DMS 273 treated with DMSO at 0.1 percent for 48 hours (cell line): ENCODE data around the gene GNA12.
"Not testable (repeated sequence)": the region's sequence is repeated elsewhere in the genome, so short reads cannot be mapped to it uniquely, and the experiment has no call there.

Experiments used
- DNase-seq: peaks from one replicate; lab custom pipeline; 2025; lab: John Stamatoyannopoulos, UW

The GNA12 gene

DNA sequence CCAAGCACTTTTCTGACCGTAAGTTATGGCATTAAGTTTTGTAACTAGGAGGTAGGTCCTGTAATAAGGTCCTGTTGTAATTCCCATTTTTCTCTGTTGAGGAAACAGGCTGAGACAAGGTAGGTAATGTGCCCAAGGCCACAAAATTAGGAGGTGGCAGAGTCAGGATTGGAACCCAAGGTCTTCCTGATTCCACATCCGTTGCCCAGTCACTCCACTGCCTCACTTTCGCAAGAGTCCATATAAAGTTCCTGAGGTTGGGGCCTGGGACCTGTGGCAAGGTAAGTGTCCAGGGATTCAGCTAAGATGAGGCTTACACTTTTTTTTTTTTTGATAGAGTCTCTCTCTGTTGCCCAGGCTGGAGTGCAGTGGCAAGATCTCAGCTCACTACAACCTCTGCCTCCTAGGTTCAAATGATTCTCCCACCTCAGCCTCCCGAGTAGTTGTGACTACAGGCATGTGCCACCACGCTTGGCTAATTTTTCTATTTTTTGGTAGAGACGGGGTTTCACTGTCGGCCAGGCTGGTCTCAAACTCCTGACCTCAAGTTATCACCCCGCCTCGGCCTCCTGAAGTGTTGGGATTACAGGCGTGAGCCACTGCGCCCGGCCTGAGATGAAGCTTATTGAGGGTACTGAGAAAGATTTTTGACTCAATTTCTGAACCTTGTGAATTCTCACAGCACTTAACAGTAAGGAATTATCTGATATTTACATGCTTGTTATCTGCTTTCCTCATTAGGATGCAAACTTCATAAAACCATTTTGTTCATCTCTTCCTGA, 20.3 kb upstream of the GNA12 start:
- DNase-seq: no peak

- DNase-seq: no peak
These were observed 19.5 kb upstream of the GNA12 start for GRCh38 chr7:2863461-2864066.

DNA sequence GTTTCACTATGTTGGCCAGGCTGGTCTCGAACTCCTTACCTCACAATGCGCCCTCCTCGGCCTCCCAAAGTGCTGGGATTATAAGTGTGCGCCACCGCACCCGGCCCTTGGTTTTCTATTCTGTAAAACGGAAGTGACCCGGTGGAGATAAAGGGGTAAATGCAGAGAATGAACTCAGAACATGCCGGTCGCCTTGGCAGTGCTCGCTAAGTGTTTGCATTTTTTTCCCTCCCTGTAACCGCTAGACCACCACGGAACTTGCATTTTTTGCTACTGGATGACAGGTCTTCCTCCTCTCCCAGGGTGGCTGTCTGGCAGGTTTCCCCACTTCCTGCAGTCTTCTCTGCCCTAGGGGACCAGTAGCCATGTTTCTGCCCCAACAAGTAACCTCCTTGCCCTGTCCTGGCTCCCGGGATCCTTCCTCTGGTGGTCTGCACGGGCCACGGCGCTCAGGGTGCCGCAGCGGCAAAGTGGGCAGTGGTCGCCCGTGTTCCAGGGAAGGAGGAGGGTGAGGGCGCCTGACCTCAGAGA, 18.8 kb upstream of the GNA12 start:
- DNase-seq: no peak

DNA sequence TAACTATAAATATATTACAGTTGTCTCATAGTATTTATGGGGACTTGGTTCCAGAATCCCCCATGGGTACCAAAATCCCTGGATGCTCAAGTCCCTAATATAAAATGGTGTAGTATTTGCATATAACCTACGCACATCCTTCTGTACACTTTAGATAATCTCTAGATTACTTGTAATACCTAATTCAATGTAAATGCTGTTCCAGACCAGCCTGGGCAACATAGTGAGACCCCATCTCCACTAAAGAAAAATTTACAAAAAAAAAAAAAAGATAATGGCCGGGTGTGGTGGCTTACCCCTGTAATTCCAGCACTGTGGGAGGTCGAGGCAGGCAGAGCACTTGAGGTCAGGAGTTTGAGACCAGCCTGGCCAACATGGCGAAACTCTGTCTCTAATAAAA, 17.4 kb upstream of the GNA12 start:
- no peak for DNase-seq

DNA sequence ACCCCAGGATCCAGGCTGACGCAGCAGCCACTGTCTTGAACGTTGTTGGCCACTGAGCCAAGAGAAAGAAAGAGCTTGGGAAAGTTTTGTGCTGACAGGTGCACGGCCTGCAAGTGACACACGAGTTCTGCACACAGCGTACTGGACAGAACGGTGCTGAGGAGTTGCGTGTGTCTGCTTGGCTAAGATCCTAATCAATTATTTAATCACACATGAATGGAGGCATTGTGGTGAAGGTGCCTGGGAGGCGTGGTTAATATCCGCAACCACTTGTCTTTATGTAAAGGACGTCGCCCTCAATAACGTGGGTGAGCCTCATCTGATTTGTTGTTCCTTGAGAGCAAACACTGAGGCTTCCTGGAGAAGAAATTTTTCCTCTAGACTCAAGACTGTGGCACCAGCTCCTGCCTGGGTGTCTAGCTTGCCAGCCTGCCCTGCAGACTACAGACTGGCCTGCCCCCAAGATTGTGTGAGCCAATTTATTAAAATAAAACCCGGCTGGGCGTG, 16.6 kb upstream of the GNA12 start:
- no peak for DNase-seq

DNA sequence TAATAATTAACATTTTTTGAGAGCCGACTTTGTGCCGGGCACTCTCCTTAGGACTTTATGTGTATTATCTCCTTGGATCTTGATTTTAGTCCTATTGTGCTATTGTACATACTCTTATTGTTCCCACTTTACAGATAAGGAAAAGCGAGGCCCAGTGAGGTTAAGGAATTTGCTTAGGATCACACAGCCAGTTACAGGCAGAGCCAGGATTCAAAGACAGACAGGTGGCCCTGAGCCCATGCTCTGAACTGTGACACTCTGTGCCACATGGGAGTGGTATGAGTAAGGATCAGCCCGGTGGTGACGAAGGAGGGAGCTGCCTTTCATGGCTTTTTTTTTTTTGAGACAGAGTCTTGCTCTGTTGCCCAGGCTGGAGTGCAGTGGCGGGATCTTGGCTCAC, 15.8 kb upstream of the GNA12 start:
- no peak for DNase-seq

- no peak for DNase-seq
These were observed 14.5 kb upstream of the GNA12 start for GRCh38 chr7:2858621-2859020.

DNA sequence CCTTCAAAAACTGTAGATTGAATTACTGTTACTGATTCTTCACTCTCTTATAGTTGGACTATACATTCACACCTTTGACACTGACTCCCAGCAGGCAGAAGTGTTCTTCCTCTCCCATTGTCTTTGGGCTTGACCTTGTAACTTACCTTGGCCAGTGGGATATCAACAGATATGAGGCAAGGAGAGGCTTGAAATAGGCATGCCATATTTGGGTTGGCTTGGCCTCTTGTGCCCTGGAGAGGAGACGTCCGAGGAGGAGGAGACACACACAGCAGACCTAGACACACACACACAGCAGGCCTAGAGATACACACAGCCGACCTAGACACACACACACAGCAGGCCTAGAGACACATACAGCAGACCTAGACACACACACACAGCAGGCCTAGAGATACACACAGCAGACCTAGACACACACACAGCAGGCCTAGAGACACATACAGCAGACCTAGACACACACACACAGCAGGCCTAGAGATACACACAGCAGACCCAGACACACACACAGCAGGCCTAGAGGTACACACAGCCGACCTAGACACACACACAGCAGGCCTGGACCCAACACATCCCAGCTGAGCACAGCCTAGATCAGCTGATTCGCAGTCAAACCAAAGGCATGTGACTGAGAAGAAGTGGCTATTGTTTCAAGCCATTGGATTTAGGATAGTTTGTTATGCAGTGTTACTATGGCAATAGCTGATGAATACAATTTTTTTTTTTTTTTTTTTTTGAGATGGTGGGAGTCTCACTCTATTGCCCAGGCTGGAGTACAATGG, 12.5 kb upstream of the GNA12 start:
- DNase-seq: no peak

DNA sequence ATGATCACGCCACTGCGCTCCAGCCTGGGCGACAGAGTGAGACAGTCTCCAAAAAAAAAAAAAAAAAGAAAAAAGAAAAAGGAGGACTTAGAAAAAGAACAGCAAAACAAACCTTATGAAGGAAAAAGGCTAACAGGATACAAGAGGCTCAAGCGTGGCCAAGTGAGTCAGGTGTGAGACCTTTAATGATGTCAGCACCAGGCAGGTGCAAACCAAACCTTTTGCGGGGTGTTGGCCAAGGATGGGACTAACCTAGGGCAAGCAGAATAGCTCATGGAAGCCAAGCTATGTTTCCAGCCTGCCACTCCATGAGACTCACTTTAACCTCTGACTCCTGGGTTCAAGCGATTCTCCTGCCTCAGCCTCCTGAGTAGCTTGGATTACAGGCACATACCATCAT, 11.3 kb upstream of the GNA12 start:
- no peak for DNase-seq

DNA sequence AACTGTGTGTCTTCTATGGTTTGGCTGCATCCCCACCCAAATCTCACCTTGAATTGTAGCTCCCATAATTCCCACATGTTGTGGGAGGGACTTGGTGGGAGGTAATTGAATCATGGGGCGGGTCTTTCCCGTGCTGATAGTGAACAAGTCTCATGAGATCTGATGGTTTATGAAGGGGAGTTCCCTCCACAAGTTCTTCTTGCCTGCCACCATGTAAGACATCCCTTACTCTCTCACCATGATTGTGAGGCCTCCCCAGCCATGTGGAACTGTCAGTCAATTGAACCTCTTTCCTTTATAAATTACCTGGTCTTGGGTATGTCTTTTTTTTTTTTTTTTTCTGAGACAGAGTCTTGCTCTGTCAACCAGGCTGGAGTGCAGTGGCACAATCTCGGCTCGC, 9.4 kb upstream of the GNA12 start:
- not testable (repeated sequence) for DNase-seq

DNA sequence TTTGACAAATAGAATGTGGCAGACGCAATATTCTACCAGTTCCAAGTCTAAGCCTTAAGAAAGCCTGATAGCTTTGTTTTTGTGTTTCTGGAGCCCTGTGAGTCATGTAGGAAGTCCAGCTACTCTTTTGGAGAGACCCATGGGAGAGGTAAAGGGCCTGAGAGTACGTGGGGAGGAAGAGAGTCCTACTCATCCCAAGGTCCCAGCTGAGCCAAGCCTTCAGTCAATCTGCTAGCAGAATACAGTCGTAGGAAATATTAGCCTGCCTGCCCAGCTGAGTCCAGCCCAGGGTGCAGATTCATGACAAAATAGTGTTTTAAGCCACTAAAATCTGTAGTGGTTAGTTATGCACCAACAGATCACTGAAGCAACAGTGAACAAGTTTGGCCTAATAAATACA, 9.0 kb upstream of the GNA12 start:
- DNase-seq: no peak

- DNase-seq: no peak
These were observed 7.4 kb upstream of the GNA12 start for GRCh38 chr7:2851497-2851896.

DNA sequence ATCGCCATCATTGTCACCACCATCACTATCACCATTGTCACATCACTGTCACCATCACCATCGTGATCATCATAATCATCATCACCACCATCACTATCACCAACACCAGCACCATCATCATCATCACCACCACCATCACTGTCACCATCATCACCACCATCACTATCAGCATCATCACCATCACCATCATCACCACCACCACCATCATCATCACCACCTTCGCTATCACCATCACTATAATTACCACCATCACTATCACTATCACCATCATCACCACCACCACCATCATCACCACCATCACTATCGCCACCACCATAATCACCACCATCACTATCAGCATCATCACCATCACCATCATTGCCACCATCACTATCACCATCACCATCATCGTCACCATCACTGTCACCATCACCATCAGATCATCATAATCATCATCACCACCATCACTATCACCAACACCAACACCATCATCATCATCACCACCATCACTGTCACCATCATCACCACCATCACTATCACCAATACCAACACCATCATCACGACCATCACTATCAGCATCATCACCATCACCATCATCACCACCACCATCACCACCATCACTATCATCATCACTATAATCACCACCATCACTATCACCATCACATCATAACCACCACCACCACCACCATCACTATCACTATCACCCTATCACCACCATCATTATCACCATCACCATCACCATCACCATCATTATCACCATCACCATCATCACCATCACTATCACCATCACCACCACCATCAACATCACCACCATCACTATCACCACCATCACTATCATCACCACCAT, 6.0 kb upstream of the GNA12 start:
- no peak for DNase-seq

GRCh38 chr7:2845034-2845592, 1.0 kb upstream of the GNA12 start:
- DNase-seq: no peak

GRCh38 chr7:2843711-2844152, 376 bp downstream of the GNA12 start:
- no peak for DNase-seq

- DNase-seq: no peak
These were observed 870 bp downstream of the GNA12 start for GRCh38 chr7:2843191-2843685.

GRCh38 chr7:2841907-2842306, 2.2 kb downstream of the GNA12 start:
- no peak for DNase-seq

DNA sequence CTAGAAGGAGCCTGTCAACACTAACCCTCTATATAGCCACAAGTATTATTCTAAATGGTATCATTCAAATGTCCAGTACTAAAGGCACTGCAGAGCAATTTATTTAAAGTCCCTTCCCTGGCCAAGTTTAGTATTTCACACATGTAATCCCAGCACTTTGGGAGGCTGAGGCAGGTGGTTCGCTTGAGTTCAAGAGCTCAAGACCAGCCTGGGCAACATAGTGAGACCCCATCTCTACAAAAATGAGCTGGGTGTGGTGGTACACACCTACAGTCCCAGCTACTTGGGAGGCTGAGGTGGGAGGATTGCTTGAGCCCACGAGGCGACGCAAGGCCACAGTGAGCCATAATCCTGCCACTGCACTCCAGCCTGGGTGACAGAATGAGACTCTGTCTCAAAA, 3.6 kb downstream of the GNA12 start:
- no peak for DNase-seq

- DNase-seq: no peak
These were observed 5.1 kb downstream of the GNA12 start for GRCh38 chr7:2838873-2839578.

GRCh38 chr7:2838451-2838850, 5.7 kb downstream of the GNA12 start:
- DNase-seq: no peak

GRCh38 chr7:2837496-2837895, 6.6 kb downstream of the GNA12 start:
- DNase-seq: no peak
